GM21723 (cell line): Measurements from ENCODE around the gene POU6F2.

Experiments used
- ATAC-seq: cut with Tn5 transposase; IDR thresholded peaks from one replicate; pipeline ENCODE4 v1.9.1; 2021; ENCODE audit warnings: mild to moderate bottlenecking, moderate library complexity; ENCODE audit not compliant: unreplicated experiment

POU6F2 gene

GRCh38 chr7:39394105-39394680 is 416.5 kb downstream of the POU6F2 start:
- ATAC-seq = no peak

GRCh38 chr7:39399458-39399857 is 421.7 kb downstream of the POU6F2 start:
- ATAC-seq = no peak

GRCh38 chr7:39399986-39400385 is 422.3 kb downstream of the POU6F2 start:
- ATAC-seq = no peak

GRCh38 chr7:39400836-39401235 is 423.1 kb downstream of the POU6F2 start:
- ATAC-seq = no peak

- no peak for ATAC-seq
Measured at GRCh38 chr7:39402034-39402433, 424.3 kb downstream of the POU6F2 start.

- no peak for ATAC-seq
Measured at GRCh38 chr7:39404907-39405306, 427.2 kb downstream of the POU6F2 start.

GRCh38 chr7:39405581-39405980 is 427.9 kb downstream of the POU6F2 start:
- ATAC-seq = no peak

GRCh38 chr7:39406467-39406866 is 428.8 kb downstream of the POU6F2 start:
- no peak for ATAC-seq

GRCh38 chr7:39407137-39407536 is 429.4 kb downstream of the POU6F2 start:
- ATAC-seq = no peak

GRCh38 chr7:39407723-39408122 is 430.0 kb downstream of the POU6F2 start:
- no peak for ATAC-seq

GRCh38 chr7:39408906-39409305 is 431.2 kb downstream of the POU6F2 start:
- no peak for ATAC-seq

- ATAC-seq = no peak
Measured at GRCh38 chr7:39410582-39410981, 432.9 kb downstream of the POU6F2 start.

GRCh38 chr7:39413636-39414223 is 436.0 kb downstream of the POU6F2 start:
- ATAC-seq = no peak

GRCh38 chr7:39414224-39415035 is 436.7 kb downstream of the POU6F2 start:
- peak; percentile 90 for ATAC-seq

GRCh38 chr7:39415091-39415787 is 437.5 kb downstream of the POU6F2 start:
- ATAC-seq = no peak

GRCh38 chr7:39416866-39417265 is 439.2 kb downstream of the POU6F2 start:
- ATAC-seq = no peak

GRCh38 chr7:39417642-39418041 is 439.9 kb downstream of the POU6F2 start:
- no peak for ATAC-seq

- no peak for ATAC-seq
Measured at GRCh38 chr7:39421251-39421650, 443.5 kb downstream of the POU6F2 start.

- no peak for ATAC-seq
Measured at GRCh38 chr7:39421661-39422060, 444.0 kb downstream of the POU6F2 start.

GRCh38 chr7:39428221-39428620 is 450.5 kb downstream of the POU6F2 start:
- no peak for ATAC-seq

GRCh38 chr7:39429421-39429820 is 451.7 kb downstream of the POU6F2 start:
- ATAC-seq = no peak

GRCh38 chr7:39430441-39430840 is 452.7 kb downstream of the POU6F2 start:
- no peak for ATAC-seq
